GM23338 (cell line): Measurements from ENCODE around the gene FAM53A. TPM values are rescaled to one million over a fixed set of nuclear protein-coding genes. Genes with fewer than 3 reads are reported as not detected.
"Not testable (repeated sequence)": the region's sequence is repeated elsewhere in the genome, so short reads cannot be mapped to it uniquely, and the experiment has no call there.

Source experiments
- ATAC-seq: fragments of 200-7000 bp; cut with Tn5 transposase; 3 replicates; pipeline ENCODE4 v1.9.1; 2020
- DNase-seq: peaks from one replicate; pipeline ENCODE4 v3.0.0-alpha.2; 2015; ENCODE audit warnings: low spot score
- H2AFZ ChIP-seq: fragments of 200-600 bp; sonication (generic); 2 replicates; pipeline ENCODE4 v1.8.0; 2016; ENCODE audit warnings: antibody characterized with exemption, mild to moderate bottlenecking, moderate library complexity
- H3F3A ChIP-seq: fragments of 200-600 bp; sonication (generic); replicated peaks from 2 replicates; pipeline ENCODE4 v1.8.0; 2017; ENCODE audit warnings: antibody characterized with exemption, mixed run types, low read depth
- H3K27ac ChIP-seq: fragments of 200-600 bp; sonication (generic); 2 replicates; pipeline ENCODE4 v1.6.1; 2016; ENCODE audit warnings: low read depth
- H3K27me3 ChIP-seq: fragments of 200-600 bp; sonication (generic); 2 replicates; pipeline ENCODE4 v1.8.0; 2016; ENCODE audit warnings: mild to moderate bottlenecking, mixed run types, moderate library complexity; ENCODE audit not compliant: insufficient read depth
- H3K36me3 ChIP-seq: fragments of 200-600 bp; sonication (generic); 2 replicates; pipeline ENCODE4 v1.8.0; 2016; ENCODE audit warnings: mild to moderate bottlenecking; ENCODE audit not compliant: insufficient read depth
- H3K4me1 ChIP-seq: fragments of 200-600 bp; sonication (generic); 2 replicates; pipeline ENCODE4 v1.8.0; 2016; ENCODE audit warnings: mild to moderate bottlenecking, moderate library complexity; ENCODE audit not compliant: insufficient read depth
- H3K4me2 ChIP-seq: fragments of 200-600 bp; sonication (generic); 2 replicates; pipeline ENCODE4 v1.7.1; 2017; ENCODE audit warnings: mixed run types
- H3K4me3 ChIP-seq: fragments of 200-600 bp; sonication (generic); 2 replicates; pipeline ENCODE4 v1.6.1; 2016; ENCODE audit warnings: mixed run types
- H3K79me2 ChIP-seq: fragments of 200-600 bp; sonication (generic); replicated peaks from 2 replicates; pipeline ENCODE4 v1.8.0; 2017; ENCODE audit warnings: mild to moderate bottlenecking; ENCODE audit not compliant: insufficient read depth
- H3K9me2 ChIP-seq: fragments of 200-600 bp; sonication (generic); 2 replicates; pipeline ENCODE4 v1.8.0; 2017; ENCODE audit not compliant: insufficient read depth
- H4K20me1 ChIP-seq: fragments of 200-600 bp; sonication (generic); replicated peaks from 2 replicates; pipeline ENCODE4 v1.8.0; 2017; ENCODE audit warnings: mild to moderate bottlenecking; ENCODE audit not compliant: insufficient read depth
- H3K27ac Mint-ChIP-seq: 2 replicates; pipeline ENCODE4 v1.8.0; 2020; ENCODE audit warnings: inconsistent platforms, mild to moderate bottlenecking, moderate library complexity, mixed read lengths
- H3K27me3 Mint-ChIP-seq: 3 replicates; pipeline ENCODE4 v1.8.0; 2022; ENCODE audit warnings: low read depth, mild to moderate bottlenecking, moderate library complexity, mixed read lengths, inconsistent platforms; ENCODE audit not compliant: insufficient read depth, poor library complexity
- H3K36me3 Mint-ChIP-seq: 3 replicates; pipeline ENCODE4 v1.8.0; 2021; ENCODE audit warnings: low read depth, mild to moderate bottlenecking, inconsistent platforms, moderate library complexity, mixed read lengths
- H3K4me1 Mint-ChIP-seq: 3 replicates; pipeline ENCODE4 v1.8.0; 2020; ENCODE audit warnings: mild to moderate bottlenecking, inconsistent platforms, mixed read lengths
- H3K4me3 Mint-ChIP-seq: 3 replicates; pipeline ENCODE4 v1.8.0; 2021; ENCODE audit warnings: moderate library complexity, mild to moderate bottlenecking, inconsistent platforms, mixed read lengths
- H3K9me3 Mint-ChIP-seq: 3 replicates; pipeline ENCODE4 v1.8.0; 2020; ENCODE audit warnings: moderate library complexity, mild to moderate bottlenecking, inconsistent platforms, mixed read lengths
- CREB1 ChIP-seq: fragments of 250-450 bp; sonication (Bioruptor Pico); IDR thresholded peaks from 2 replicates; pipeline ENCODE4 v1.5.0; 2020; ENCODE audit warnings: low read depth, mild to moderate bottlenecking, moderate library complexity
- CTCF ChIP-seq, 2 experiments: fragments of 200-600 bp in 1 of 2; sonication (generic) in 1 of 2; conservative IDR thresholded peaks; 2 replicates each; pipeline versions ENCODE4 v1.5.1 to v1.6.1; 2016 to 2017; ENCODE audit warnings: antibody characterized with exemption in 2 of 2, low read depth in 2 of 2, mild to moderate bottlenecking in 2 of 2, moderate library complexity in 1 of 2
- EZH2 ChIP-seq: fragments of 200-600 bp; sonication (generic); IDR thresholded peaks from one replicate; pipeline ENCODE4 v1.8.0; 2017; ENCODE audit warnings: antibody characterized with exemption, mild to moderate bottlenecking, low read depth; ENCODE audit not compliant: unreplicated experiment
- EZH2phosphoT487 ChIP-seq: fragments of 200-600 bp; sonication (generic); IDR thresholded peaks from one replicate; pipeline ENCODE4 v1.8.1; 2018; ENCODE audit warnings: antibody characterized with exemption; ENCODE audit not compliant: unreplicated experiment
- JUNB ChIP-seq: IDR thresholded peaks from one replicate; pipeline ENCODE4 v1.6.1; 2016; ENCODE audit warnings: antibody characterized with exemption; ENCODE audit not compliant: unreplicated experiment
- NANOG ChIP-seq: IDR thresholded peaks from 2 replicates; pipeline ENCODE4 v1.6.1; 2016; ENCODE audit warnings: antibody characterized with exemption, borderline replicate concordance
- POLR2AphosphoS5 ChIP-seq: IDR thresholded peaks from 2 replicates; pipeline ENCODE4 v1.6.1; 2016; ENCODE audit warnings: antibody characterized with exemption, low read depth
- STAT1 ChIP-seq: IDR thresholded peaks from one replicate; pipeline ENCODE4 v1.6.1; 2016; ENCODE audit warnings: antibody characterized with exemption; ENCODE audit not compliant: unreplicated experiment
- ZNF114 ChIP-seq: fragments of 250-450 bp; sonication (Bioruptor Pico); IDR thresholded peaks from 2 replicates; pipeline ENCODE4 v1.5.0; 2020; ENCODE audit warnings: mild to moderate bottlenecking, moderate library complexity
- ZNF331 ChIP-seq: fragments of 250-450 bp; sonication (Bioruptor Pico); IDR thresholded peaks from 2 replicates; pipeline ENCODE4 v1.5.0; 2020; ENCODE audit warnings: low read depth, mild to moderate bottlenecking, moderate library complexity
- ZNF462 ChIP-seq: fragments of 250-450 bp; sonication (Bioruptor Pico); IDR thresholded peaks from 2 replicates; pipeline ENCODE4 v1.5.0; 2020; ENCODE audit warnings: mild to moderate bottlenecking, moderate library complexity
- polyA plus RNA-seq: library from polyadenylated mRNA; unstranded; fragments of >200 nt; fragmentation: Nextera tagmentation; extraction: Ambion mirVana; gene quantifications from 2 replicates; pipeline ENCODE4 v1.2.1, GENCODE V29; 2016
- total RNA-seq: library from RNA; depleted of rRNA; stranded (reverse); fragments of >200 nt; shearing (Covaris generic); gene quantifications from 2 replicates; pipeline ENCODE4 v1.2.3, GENCODE V29; 2014
- TF ChIP-seq, protein P1 (sequence below): IDR thresholded peaks from 2 replicates; pipeline ENCODE4 v1.6.1; 2016; ENCODE audit warnings: antibody characterized with exemption

Gene FAM53A
- total and polyA plus RNA-seq, 2 experiments from 2014 or later: 1.1 to 3.1 TPM

- TF ChIP-seq CTCF (conservative IDR thresholded peaks at IDR 0.05; ENCODE audit: low read depth in 2 of 2): no peak
- TF ChIP-seq JUNB: no peak
- TF ChIP-seq ZNF114: no peak
- TF ChIP-seq ZNF331 (CRISPR knock-in tag): no peak
- TF ChIP-seq POLR2AphosphoS5: no peak
These were observed 42.4 kb downstream of the FAM53A start (continued) for GRCh38 chr4:1641671-1642070.

DNA sequence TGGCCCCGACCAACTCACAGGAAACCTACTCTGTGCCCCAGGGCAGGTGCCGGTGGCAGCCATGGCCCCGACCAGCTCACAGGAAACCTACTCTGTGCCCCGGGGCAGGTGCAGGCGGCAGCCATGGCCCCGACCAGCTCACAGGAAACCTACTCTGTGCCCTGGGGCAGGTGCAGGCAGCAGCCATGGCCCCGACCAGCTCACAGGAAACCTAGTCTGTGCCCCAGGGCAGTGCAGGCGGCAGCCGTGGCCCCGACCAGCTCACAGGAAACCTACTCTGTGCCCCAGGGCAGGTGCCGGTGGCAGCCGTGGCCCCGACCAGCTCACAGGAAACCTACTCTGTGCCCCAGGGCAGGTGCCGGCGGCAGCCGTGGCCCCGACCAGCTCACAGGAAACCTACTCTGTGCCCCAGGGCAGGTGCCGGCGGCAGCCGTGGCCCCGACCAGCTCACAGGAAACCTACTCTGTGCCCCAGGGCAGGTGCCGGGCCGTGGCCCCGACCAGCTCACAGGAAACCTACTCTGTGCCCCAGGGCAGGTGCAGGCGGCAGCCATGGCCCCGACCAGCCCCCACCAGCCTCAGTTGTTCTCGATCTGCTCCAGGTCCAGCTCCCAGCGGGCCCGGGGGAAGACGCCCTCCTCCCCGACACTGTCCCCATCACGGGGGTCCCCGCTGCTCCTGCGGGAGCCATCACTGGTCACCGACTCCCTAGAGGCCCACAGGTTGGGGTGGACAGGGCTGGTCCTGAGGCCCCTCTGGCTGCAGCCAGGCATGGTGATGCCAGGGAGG is 43.2 kb downstream of the FAM53A start:
- H3K27me3 ChIP-seq, H3K9me2 ChIP-seq, H3K36me3 ChIP-seq, H3K79me2 ChIP-seq, H3K27me3 Mint-ChIP-seq, H3K4me1 Mint-ChIP-seq, ATAC-seq, H3K36me3 Mint-ChIP-seq, H4K20me1 ChIP-seq, H3K4me1 ChIP-seq, H3K9me3 Mint-ChIP-seq, H3K4me3 ChIP-seq, H3K27ac Mint-ChIP-seq, H3K4me3 Mint-ChIP-seq, H3F3A ChIP-seq, DNase-seq, H2AFZ ChIP-seq, H3K27ac ChIP-seq, H3K4me2 ChIP-seq: not testable (repeated sequence)

- no peaks in the 10 kb centered on the region for H3K36me3 Mint-ChIP-seq
- DNase-seq: no peak
- TF ChIP-seq NANOG (no peak), EZH2 (no peak), ZNF331 (CRISPR knock-in tag) (no peak), JUNB (no peak), ZNF462 (no peak), STAT1 (no peak), EZH2phosphoT487 (no peak), CREB1 (no peak)
- TF ChIP-seq, protein P1, sequence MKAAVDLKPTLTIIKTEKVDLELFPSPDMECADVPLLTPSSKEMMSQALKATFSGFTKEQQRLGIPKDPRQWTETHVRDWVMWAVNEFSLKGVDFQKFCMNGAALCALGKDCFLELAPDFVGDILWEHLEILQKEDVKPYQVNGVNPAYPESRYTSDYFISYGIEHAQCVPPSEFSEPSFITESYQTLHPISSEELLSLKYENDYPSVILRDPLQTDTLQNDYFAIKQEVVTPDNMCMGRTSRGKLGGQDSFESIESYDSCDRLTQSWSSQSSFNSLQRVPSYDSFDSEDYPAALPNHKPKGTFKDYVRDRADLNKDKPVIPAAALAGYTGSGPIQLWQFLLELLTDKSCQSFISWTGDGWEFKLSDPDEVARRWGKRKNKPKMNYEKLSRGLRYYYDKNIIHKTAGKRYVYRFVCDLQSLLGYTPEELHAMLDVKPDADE: no peak
These were observed 43.9 kb downstream of the FAM53A start for GRCh38 chr4:1640190-1640589.

More at GRCh38 chr4:1640190-1640589, 43.9 kb downstream of the FAM53A start:
- H3K4me3 Mint-ChIP-seq: no peak overlapping the region
- no peak overlapping the region for H3K4me2 ChIP-seq
- no peaks in the 10 kb centered on the region for H3K9me2 ChIP-seq
- no peaks in the 10 kb centered on the region for H3K9me3 Mint-ChIP-seq
- no peaks in the 10 kb centered on the region for H3F3A ChIP-seq
- ATAC-seq: no peak
- no peaks in the 10 kb centered on the region for H3K27me3 ChIP-seq
- H3K36me3 ChIP-seq: no peaks in the 10 kb centered on the region
- H2AFZ ChIP-seq: no peak overlapping the region
- no peaks in the 10 kb centered on the region for H3K79me2 ChIP-seq
- H3K4me1 Mint-ChIP-seq: peaks cover 4% of the 10 kb centered on the region; the same call in 2 of the 3 replicates
- H3K27ac Mint-ChIP-seq: no peak overlapping the region
- no peak overlapping the region for H3K4me3 ChIP-seq
- H3K27me3 Mint-ChIP-seq: peaks cover 7% of the 10 kb centered on the region
- H4K20me1 ChIP-seq: no peaks in the 10 kb centered on the region
- H3K4me1 ChIP-seq: no peaks in the 10 kb centered on the region
- no peak overlapping the region for H3K27ac ChIP-seq
